ENCODE data around the gene MAP3K14.

MAP3K14 gene

DNA sequence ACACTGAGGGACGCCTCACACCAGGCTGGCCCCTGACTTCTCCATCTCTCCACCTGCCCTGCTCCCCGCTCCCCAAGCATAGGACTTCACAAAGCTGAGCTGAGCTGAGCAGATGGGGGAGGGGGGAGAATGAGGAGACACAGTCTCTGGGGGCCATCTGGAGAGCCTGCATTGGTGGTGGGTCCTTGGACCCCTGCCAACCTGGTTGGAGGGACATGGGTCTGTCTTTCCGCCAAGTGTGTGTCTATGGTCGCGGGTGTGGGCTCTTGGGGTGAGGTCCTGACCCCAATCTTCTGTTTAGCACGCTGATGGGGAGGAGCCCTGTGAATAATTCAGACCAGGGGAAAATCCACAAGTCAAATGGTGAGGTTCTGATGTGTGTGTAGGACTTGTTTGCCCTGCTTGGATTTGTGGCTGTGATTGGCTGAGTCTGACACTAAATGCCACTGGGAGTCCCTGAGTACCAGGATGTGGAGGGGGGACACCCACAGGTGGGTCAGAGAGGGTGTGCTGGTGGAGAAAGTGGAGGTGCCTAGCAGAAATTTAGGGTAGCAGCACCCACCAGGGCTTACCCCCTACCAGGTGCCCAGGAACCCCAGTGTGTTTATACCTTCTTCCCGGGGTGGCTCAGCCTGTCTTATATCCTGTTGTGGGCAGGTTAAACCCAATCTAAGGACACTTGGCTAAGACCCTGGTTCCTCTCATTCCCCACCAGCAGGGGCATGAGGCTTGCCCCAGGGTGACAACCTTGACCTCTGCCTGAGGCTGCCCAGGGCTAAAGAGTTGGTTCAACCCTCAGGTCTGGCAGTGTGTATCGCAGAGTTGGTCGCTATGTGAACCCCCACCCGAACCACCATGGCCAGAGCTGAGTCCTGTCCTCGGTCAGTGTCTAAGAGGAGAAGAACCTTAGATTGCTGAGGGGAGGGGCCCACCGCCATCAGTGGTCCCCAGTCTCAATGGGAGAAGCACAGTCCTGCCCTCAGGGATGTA, 93.0 kb downstream of the MAP3K14 start:
- DNase-seq (ENCODE audit: low read depth in 2 of 2, low spot score in 1 of 2): no peak

DNA sequence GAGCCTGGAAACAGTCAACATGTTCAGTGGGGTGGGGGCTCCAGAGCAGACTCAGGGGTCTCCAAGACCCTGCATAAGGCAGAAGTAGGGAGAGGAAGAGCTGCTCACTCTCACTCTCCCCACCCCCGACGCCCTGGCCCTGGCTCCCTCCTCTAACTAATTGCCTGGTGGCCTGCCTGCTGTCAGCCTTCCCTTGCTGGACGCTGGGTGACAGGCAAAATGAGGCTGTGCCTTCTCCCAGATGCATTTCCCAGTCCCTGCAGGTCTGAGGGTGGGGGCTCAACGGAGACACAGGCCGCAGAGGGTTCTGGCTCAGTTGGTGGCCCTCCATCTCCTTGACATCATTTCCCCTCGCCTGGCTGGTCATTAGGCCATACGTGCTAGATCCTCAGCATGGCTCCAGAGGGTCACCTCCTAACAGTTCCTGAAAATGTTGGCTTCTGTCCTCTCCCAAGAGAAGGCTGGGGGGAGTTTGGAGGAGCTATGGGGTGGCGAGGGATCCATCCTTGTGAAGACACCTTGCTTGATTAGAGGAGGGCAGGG, 93.8 kb downstream of the MAP3K14 start:
- no peak for DNase-seq (ENCODE audit: low read depth in 2 of 2, low spot score in 1 of 2)

GRCh38 chr17:45222289-45222995, 94.4 kb downstream of the MAP3K14 start:
- DNase-seq (ENCODE audit: low read depth in 2 of 2, low spot score in 1 of 2): no peak

DNA sequence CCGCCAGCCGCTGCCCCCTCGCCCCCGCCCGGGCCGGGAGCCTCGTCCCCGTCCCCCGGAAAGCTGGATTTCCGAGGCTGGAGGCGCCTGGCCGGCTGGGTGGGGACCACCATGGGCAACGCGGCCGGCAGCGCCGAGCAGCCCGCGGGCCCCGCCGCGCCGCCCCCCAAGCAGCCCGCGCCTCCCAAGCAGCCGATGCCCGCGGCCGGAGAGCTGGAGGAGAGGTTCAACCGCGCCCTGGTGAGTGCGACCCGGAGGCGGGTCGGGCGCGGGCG, 94.9 kb downstream of the MAP3K14 start:
- DNase-seq (ENCODE audit: low read depth in 2 of 2, low spot score in 1 of 2): no peak

- no peak for DNase-seq (ENCODE audit: low read depth in 2 of 2, low spot score in 1 of 2)
These were observed 95.5 kb downstream of the MAP3K14 start, which contains the start of gene FMNL1 for GRCh38 chr17:45221081-45222013. Gene FMNL1 (plus strand): TSS chr17:45221885. CDS start chr17:45222125, 240 bp downstream.

DNA sequence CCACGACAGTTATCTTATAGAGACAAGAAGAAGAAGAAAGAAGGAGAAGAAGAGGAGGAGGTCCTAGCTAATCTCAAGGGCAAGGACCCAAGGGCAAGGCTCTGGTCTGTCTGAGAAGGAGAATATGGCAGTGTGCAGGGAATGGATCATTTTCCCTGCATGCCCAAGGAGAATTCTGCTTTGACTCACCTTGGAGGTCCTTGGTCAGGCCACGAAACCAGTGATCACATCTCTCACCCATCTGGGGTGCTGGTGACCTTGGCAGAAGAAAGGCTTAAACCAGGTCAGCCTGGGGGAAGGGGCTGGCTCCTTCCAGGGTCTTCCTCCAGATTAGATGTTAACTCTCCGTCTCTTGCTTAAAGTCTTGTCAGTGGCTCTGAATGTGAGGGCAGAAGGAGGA, 96.7 kb downstream of the MAP3K14 start:
- no peak for DNase-seq (ENCODE audit: low read depth in 2 of 2, low spot score in 1 of 2)

- DNase-seq (ENCODE audit: low read depth in 2 of 2, low spot score in 1 of 2): peak; percentile 85 to 91
These were observed 97.7 kb downstream of the MAP3K14 start for GRCh38 chr17:45218895-45219661.
